ENCODE data around the gene TCF20.

GRCh38 chr22:42289671-42290541 lies 19.5 kb upstream of the TCF20 start:
- TF ChIP-seq POLR2A (IDR thresholded peaks at IDR 0.05): no peak
- TF ChIP-seq CTCF (IDR thresholded peaks at IDR 0.05): no peak
- TF ChIP-seq POLR2AphosphoS5 (IDR thresholded peaks at IDR 0.05): no peak

Measured in gastroesophageal sphincter (tissue), 3 donors.